ENCODE data around the gene HLF.

DNA sequence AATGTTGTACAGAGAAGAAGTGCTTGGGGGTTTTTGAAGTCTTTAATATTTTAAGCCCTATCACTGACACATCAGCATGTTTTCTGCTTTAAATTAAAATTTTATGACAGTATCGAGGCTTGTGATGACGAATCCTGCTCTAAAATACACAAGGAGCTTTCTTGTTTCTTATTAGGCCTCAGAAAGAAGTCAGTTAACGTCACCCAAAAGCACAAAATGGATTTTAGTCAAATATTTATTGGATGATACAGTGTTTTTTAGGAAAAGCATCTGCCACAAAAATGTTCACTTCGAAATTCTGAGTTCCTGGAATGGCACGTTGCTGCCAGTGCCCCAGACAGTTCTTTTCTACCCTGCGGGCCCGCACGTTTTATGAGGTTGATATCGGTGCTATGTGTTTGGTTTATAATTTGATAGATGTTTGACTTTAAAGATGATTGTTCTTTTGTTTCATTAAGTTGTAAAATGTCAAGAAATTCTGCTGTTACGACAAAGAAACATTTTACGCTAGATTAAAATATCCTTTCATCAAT is 57.8 kb downstream of the HLF start:
- TF ChIP-seq, protein P1, sequence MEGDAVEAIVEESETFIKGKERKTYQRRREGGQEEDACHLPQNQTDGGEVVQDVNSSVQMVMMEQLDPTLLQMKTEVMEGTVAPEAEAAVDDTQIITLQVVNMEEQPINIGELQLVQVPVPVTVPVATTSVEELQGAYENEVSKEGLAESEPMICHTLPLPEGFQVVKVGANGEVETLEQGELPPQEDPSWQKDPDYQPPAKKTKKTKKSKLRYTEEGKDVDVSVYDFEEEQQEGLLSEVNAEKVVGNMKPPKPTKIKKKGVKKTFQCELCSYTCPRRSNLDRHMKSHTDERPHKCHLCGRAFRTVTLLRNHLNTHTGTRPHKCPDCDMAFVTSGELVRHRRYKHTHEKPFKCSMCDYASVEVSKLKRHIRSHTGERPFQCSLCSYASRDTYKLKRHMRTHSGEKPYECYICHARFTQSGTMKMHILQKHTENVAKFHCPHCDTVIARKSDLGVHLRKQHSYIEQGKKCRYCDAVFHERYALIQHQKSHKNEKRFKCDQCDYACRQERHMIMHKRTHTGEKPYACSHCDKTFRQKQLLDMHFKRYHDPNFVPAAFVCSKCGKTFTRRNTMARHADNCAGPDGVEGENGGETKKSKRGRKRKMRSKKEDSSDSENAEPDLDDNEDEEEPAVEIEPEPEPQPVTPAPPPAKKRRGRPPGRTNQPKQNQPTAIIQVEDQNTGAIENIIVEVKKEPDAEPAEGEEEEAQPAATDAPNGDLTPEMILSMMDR (conservative IDR thresholded peaks at IDR 0.05 in 1 of 2, IDR thresholded peaks at IDR 0.05 in 1 of 2; ENCODE audit: extremely low read depth in 1 of 2, insufficient read depth in 1 of 2, low read depth in 1 of 2, low read length in 2 of 2) = no peak
- no peak for TF ChIP-seq EZH2 (IDR thresholded peaks at IDR 0.05; ENCODE audit: borderline replicate concordance, low read length)

Measured in mammary epithelial cell (primary cell).